Activated CD8-positive, alpha-beta memory T cell treated with anti-CD3 and anti-CD28 coated beads for 1 hour (primary cell): ENCODE results near the gene MBOAT7.
A peak's percentile ranks its signal among the peaks of the same experiment; 100 is the strongest.
"Not testable (repeated sequence)": the region's sequence is repeated elsewhere in the genome, so short reads cannot be mapped to it uniquely, and the experiment has no call there.

Experiments
- DNase-seq, 2 donors: peaks; one replicate each; pipeline ENCODE4 v3.0.0-alpha.2; 2020; ENCODE audit warnings: low read depth in 1 of 2; ENCODE audit errors: extremely low read depth in 1 of 2

The MBOAT7 gene

GRCh38 chr19:54189145-54189734 is at the start of gene MBOAT7:
Gene MBOAT7, minus strand, starts transcription at chr19:54189580. Its CDS starts 1,072 bp downstream, at chr19:54188508.
- no peak for DNase-seq

- no peak for DNase-seq
These were observed 44.6 kb upstream of the MBOAT7 start for GRCh38 chr19:54233941-54234340.

GRCh38 chr19:54231077-54231931 is 41.9 kb upstream of the MBOAT7 start:
- DNase-seq = peak; percentile 70 to 80

- no peak for DNase-seq
These were observed 40.7 kb upstream of the MBOAT7 start for GRCh38 chr19:54230031-54230430.

DNA sequence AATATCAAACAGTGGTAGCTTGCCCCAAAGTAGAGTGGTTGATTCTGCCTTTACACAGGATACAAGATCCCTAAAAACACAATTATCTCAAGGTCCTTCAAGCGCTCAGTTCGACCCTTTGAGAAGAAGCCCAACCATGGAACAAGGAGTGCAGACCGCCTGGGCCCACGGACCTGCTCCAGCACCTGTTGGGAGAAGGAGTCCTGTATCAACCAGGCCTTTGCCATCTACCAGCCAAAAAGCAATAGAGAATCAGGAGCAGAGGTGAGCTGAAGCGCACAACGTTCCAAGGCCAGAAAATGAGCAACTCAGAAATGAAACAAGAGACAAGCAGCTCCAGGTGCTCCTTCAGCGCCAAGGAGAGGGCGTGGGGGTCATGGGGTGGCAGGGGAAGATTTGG is 39.8 kb upstream of the MBOAT7 start:
- no peak for DNase-seq

- DNase-seq = not testable (repeated sequence)
These were observed 35.2 kb upstream of the MBOAT7 start for GRCh38 chr19:54224619-54225018.

DNA sequence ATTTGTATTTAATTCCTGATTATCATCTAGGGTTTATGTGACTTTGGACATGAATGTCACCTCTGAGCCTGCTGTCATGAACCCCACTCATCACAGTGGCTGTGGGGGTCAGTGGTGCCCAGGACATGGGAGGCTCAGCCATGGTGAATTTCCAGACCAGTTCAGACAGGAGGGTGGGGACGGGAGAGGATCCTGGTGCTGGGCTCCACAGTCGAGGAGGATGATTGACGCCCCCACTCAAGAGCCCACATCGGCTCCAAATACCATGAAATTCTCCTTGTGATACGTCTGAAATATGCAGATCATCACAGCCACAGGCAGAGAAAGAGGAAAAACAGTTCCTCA is 34.5 kb upstream of the MBOAT7 start:
- not testable (repeated sequence) for DNase-seq

DNA sequence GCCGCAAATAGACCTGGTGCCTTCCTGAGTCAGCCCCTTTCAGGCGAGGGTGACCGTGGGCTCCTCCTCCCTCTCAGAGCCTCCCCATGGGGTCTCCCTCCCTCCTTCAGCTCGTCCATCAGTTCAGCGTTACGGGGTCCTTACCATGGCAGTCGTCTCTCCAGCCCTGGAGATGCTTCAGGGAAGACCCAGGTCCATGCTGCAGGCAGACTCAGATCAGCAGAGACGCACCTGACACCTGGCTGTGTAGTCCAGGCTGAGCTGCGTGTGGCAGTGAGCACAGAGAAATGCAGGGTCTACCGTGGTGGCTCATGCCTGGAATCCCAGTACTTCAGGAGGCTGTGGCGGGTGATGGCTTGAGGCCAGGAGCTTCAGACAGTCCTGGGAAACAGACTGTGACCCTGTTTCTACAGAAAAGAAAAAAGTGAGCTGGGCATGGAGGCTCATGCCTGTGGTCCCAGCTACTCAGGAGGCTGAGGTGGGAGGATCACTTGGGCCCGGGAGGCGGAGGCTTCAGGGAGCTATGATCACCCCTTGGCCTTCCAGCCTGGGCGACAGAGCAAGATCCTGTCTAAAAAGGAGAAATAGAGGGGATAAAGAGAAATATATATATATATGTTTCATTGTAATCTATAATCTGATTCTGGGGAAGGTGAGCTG is 34.0 kb upstream of the MBOAT7 start:
- not testable (repeated sequence) for DNase-seq

- not testable (repeated sequence) for DNase-seq
These were observed 33.3 kb upstream of the MBOAT7 start, which contains the start of gene LILRB3 for GRCh38 chr19:54222474-54223276. Gene LILRB3, minus strand, starts transcription at chr19:54223007. Its CDS starts 31 bp downstream, at chr19:54222976.

- DNase-seq = not testable (repeated sequence)
These were observed 32.6 kb upstream of the MBOAT7 start for GRCh38 chr19:54221947-54222346.

DNA sequence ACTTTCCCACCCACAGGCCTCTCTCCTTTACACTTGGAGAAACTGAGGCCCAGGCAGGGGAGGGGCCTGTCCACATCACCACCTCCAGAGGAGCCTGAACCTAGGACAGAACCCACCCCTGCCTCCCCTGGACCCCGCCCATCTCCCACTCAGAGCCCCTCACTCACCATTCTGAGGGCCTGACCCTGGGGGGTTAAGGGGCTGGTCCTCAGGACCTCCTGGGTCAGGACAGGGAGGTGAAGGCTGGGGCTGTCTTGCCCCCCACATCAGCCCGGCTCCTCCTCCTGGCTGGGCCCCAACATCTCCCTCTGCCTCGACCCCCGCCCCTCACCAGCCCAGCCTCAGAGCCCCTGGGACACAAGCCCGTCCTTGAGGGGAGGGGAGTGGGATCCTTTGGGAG is 30.3 kb upstream of the MBOAT7 start:
- not testable (repeated sequence) for DNase-seq

DNA sequence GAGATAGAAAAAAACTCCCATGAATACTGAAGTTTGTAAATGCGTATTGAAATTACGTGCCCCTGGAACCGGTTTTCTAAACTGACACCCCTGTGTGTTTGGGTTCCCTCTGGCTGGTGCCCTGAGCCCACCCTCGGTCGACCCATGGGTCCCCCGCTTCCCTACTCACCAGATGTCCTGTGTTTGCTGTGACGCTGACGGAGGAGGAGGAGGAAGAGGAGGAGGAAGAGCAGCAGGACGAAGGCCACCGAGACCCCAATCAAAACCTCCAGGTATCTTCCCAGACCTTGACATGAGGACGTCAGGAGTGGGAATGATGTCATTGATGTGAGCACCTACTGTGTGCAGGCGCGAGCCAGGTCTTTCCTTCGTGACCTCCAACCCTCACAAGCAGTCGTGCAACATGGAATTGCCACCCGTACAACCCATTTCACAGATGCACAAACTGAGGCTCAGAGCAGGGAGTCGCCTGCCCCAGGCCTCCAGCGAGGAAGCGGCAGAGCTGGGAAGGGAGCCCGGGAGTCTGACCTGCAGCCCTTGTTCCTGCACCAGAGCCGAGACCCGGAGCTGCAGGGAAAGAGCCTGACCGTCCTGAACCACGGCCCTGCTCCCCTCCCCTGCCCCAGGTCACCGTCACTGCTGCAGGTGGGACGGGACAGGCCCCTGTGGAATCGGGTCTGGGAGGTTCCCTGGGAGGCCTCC is 29.7 kb upstream of the MBOAT7 start:
- DNase-seq = no peak

DNA sequence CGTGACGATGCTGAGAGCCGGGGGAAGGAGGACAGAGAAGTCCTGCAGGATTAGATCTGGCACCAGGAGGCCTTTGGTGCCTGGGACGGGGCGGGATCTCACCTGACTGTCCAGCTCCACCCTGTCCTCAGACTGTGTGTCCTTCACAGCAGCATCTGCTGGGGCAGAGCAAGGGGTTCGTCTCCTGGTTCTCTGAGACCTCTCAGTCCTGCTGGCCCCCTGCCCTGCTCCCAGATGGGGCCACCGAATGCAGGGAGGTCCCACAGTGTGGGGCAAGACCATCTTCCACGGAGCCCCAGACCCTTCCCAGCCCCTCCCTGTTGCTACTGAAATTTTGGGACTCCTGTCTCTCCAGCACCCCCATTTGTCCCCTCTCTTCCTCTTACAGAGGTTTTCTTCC is 28.9 kb upstream of the MBOAT7 start:
- DNase-seq = no peak

GRCh38 chr19:54217517-54218247 is 28.3 kb upstream of the MBOAT7 start:
- DNase-seq = not testable (repeated sequence)

- DNase-seq = no peak
These were observed 27.5 kb upstream of the MBOAT7 start for GRCh38 chr19:54216869-54217268.

- DNase-seq = not testable (repeated sequence)
These were observed 25.4 kb upstream of the MBOAT7 start for GRCh38 chr19:54214734-54215133.

- not testable (repeated sequence) for DNase-seq
These were observed 24.8 kb upstream of the MBOAT7 start for GRCh38 chr19:54214217-54214616.

DNA sequence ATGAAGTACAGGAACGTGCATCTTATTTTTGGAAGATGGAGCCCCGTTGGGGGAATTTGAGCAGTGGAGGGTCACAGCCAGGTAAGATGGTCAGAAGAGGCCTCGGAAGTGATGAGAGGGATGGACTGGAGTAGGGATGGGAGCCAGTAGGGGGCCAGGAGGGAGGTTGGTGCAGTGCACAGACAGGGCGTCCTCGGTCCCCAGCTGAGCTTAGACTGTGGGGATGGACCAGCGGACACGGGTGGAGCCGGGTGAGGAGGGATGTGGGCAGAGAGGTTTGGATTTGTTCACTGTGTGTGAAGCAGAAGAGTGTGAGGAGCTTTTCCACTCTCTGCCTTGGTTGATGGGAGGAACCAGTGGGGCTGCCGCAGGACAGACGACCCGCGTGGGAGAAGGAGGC is 21.9 kb upstream of the MBOAT7 start:
- no peak for DNase-seq

DNA sequence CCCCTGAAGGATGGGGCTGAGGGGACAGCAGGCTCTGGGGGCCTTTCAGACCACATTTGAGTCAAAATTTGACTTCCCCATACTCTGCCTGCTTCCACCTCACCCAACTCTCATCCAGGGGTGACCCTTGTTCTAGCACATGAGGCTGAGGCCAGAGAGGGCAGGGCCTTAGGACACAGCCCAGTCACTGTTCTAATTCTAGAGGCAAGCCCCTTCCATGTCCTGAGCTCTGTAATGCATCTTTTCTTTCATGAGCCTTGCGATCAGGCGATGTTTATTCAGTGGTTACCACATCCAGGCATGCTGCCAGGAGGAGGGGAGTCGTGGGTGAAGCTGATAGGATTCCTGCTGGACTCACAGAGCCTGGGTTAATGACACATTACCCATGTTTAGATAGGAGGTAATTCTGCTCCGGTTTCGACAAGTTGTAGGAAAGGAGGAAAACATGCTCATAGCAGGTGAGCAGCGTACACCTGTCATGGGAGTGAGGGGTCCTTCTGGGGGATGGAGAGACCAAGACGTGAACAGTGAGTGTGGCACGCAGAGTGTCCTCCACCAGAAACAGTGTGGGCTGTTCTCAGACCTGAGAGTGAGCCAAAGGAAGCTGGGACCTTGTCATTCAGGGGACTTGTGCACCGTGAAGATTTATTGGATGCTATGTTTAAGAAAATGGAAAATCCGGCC is 20.6 kb upstream of the MBOAT7 start:
- DNase-seq = no peak
